Colonic mucosa (tissue), 4 donors: Measurements from ENCODE around the gene ARID5A. TPM values are rescaled to one million over a fixed set of nuclear protein-coding genes. Genes with fewer than 3 reads are reported as not detected.

ENCODE experiments used
- DNase-seq: peaks from one replicate; pipeline ENCODE4 v3.0.0-alpha.2; 2020
- H3K27ac ChIP-seq: fragments of 200-600 bp; one replicate; pipeline ENCODE4 v1.8.0; 2021
- H3K27me3 ChIP-seq: fragments of 200-600 bp; one replicate; pipeline ENCODE4 v1.8.0; 2021
- H3K36me3 ChIP-seq: fragments of 200-600 bp; one replicate; pipeline ENCODE4 v1.8.0; 2021
- H3K4me1 ChIP-seq: fragments of 200-600 bp; one replicate; pipeline ENCODE4 v1.8.0; 2021; ENCODE audit warnings: mild to moderate bottlenecking
- H3K4me3 ChIP-seq: fragments of 200-600 bp; one replicate; pipeline ENCODE4 v1.8.0; 2021
- H3K9ac ChIP-seq, 2 donors: one replicate each; pipeline ENCODE4 v1.7.0; 2013; ENCODE audit warnings: control low read depth in 2 of 2, low read depth in 2 of 2, low read length in 2 of 2
- H3K9me3 ChIP-seq: fragments of 200-600 bp; one replicate; pipeline ENCODE4 v1.8.0; 2021
- intact Hi-C: fragments of 100-400 bp; cut with DNase I; formaldehyde crosslinking; loops from one replicate; pipeline ENCODE4 v1.14.1; 2022
- total RNA-seq, 2 donors: library from RNA; stranded (reverse); fragmentation: NEBNext Ultra II Directional in 1 of 2; extraction: Animal tissue kit (Norgen Biotek cat#: 25700) in 1 of 2; gene quantifications; one replicate each; pipeline ENCODE4 v1.2.1, GENCODE V29; 2021
- TF ChIP-seq, protein P1 (sequence below): fragments of 200-600 bp; IDR thresholded peaks from one replicate; pipeline ENCODE4 v1.8.0; 2022; ENCODE audit warnings: antibody characterized with exemption, mild to moderate bottlenecking
- donor health status: healthy.
- donor health status: DM: no; HTN: no; CAD: no.
- donor health status: DM: no; HTN: no; CAD: no.

Gene ARID5A
- total RNA-seq, 2 donors from 2014 or later: 6.9 to 16.4 TPM

DNA sequence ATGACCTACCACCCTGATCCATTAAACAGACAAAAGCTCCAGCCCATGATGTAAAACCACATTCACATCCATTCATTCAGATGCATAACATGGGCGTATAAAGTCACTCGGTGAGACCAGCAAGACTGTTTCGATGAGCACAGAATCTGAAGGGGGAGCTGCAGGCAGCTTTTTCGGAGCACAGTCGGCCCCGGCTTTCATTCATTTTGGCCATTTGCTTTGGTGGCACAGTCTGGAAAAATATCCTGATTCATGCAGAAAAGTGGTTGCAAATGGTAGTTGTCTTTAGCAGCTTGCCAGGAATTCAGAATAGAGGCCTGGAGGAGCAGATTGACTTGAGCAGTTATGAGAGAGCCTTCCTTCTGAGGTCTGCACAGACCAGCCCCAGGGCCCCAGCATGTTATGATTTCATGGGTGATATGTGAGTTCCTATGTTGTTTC is 11.2 kb downstream of the ARID5A start:
- Histone ChIP-seq H3K9ac (no peak overlapping the region), H3K36me3 (peaks cover 19% of the 10 kb centered on the region), H3K27ac (no peak overlapping the region), H3K9me3 (no peaks in the 10 kb centered on the region), H3K27me3 (no peaks in the 10 kb centered on the region), H3K4me3 (no peak overlapping the region), H3K4me1 (no peaks in the 10 kb centered on the region)
- DNase-seq: no peak
- intact Hi-C loops: no loop called here
- TF ChIP-seq, protein P1, sequence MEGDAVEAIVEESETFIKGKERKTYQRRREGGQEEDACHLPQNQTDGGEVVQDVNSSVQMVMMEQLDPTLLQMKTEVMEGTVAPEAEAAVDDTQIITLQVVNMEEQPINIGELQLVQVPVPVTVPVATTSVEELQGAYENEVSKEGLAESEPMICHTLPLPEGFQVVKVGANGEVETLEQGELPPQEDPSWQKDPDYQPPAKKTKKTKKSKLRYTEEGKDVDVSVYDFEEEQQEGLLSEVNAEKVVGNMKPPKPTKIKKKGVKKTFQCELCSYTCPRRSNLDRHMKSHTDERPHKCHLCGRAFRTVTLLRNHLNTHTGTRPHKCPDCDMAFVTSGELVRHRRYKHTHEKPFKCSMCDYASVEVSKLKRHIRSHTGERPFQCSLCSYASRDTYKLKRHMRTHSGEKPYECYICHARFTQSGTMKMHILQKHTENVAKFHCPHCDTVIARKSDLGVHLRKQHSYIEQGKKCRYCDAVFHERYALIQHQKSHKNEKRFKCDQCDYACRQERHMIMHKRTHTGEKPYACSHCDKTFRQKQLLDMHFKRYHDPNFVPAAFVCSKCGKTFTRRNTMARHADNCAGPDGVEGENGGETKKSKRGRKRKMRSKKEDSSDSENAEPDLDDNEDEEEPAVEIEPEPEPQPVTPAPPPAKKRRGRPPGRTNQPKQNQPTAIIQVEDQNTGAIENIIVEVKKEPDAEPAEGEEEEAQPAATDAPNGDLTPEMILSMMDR: no peak

DNA sequence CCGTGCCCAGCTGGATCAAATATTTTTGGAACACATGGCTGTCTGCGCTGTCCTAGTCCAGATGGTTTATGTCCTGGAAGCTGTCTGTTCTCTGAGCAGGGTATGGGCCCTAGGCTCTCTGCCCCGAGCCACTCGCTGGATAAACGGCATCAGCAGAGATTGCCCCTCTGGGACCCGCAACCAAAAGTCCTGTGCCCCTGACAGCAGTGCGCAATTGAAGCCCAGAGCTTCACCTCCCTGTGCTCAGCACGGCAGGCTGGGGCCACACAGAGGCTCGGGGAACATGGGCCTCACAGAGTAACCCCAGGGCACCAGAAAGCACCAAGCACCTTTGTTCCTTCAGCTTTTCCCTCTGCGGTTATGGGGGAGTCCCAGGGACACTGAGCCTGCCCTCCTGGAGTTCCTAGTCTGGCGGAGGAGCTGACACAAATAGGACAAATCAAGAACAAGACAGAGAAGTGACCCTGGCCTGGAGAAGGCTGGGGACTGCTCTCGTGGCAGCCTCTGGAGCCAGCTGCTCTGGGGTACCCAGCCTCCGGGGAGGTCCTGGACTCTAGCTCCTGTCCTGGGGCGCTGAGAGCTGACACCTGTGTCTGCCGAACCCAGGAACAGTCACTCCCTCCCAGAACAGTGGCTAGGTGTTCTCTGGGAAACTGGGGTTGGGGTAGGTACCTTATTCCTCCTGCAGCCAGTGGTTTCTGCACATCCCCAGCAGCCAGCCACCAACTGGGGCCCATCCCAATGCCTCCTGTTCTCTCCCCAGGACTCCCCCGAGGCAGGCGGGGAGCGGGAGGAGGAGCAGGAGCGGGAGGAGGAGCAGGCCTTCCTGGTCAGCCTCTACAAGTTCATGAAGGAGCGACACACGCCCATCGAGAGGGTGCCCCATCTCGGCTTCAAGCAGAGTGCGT is 12.3 kb downstream of the ARID5A start:
- H3K9me3 ChIP-seq: no peaks in the 10 kb centered on the region
- no peak overlapping the region for H3K27ac ChIP-seq
- TF ChIP-seq, protein P1: no peak
- intact Hi-C loops: no loop called here
- peaks cover 19% of the 10 kb centered on the region for H3K36me3 ChIP-seq
- no peaks in the 10 kb centered on the region for H3K4me1 ChIP-seq
- DNase-seq: no peak
- no peak overlapping the region for H3K9ac ChIP-seq
- H3K27me3 ChIP-seq: no peaks in the 10 kb centered on the region
- no peak overlapping the region for H3K4me3 ChIP-seq

DNA sequence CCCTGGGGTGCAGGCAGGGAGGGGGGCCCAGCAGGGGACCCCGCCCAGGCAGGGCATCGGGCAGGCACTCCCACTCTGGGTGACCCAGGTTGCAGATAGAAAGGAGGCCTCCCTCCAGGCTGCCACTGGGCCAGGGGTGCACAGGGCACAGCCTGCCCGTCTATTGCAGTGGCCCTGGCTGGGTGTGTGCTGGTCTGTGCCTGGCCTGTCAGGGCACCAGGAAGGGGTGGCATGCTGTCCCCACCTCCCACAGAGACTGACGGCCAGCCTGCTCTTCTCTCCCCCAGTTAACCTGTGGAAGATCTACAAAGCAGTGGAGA is 12.9 kb downstream of the ARID5A start:
- TF ChIP-seq, protein P1: no peak
- H3K36me3 ChIP-seq: peaks cover 19% of the 10 kb centered on the region
- intact Hi-C loops: no loop called here
- no peak overlapping the region for H3K9ac ChIP-seq
- no peaks in the 10 kb centered on the region for H3K4me1 ChIP-seq
- H3K9me3 ChIP-seq: no peaks in the 10 kb centered on the region
- no peaks in the 10 kb centered on the region for H3K27me3 ChIP-seq
- DNase-seq: no peak
- H3K4me3 ChIP-seq: no peak overlapping the region
- H3K27ac ChIP-seq: no peak overlapping the region

DNA sequence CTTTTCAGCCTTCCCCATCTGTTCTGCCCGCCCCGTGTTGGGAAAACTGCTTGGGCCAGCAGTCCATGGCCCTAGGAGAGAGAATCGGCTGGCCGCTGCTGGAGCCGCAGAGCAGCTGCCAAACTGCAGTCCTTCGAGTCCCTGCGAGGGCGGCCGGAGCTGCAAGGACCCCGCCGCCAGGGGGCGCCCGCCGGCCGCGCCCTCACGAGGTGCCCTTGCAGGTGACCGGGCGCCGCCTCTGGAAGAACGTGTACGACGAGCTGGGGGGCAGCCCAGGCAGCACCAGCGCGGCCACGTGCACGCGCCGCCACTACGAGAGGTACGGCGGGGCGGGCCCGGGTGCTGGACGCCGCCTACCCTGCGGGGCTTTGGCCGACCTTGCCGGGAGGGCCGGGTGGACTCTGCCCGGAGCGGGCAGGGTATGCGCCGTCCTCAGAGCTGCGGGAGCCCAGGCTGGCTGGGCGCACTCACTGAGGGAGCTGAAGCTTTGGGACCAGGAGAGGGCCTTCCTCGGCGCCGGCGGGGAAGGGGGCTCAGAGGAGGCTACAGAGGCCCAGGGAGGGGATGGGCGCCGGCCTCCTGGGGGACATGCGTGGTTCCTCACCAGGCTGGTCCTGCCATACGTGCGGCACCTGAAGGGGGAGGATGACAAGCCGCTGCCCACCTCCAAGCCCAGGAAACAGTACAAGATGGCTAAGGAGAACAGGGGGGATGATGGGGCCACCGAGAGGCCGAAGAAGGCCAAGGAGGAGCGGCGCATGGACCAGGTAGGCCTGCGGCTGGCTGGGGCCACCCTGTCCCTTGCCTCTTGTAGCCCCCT is 13.6 kb downstream of the ARID5A start:
- Histone ChIP-seq H3K36me3 (peaks cover 19% of the 10 kb centered on the region), H3K9me3 (no peaks in the 10 kb centered on the region), H3K27me3 (no peaks in the 10 kb centered on the region), H3K4me3 (no peak overlapping the region), H3K4me1 (no peaks in the 10 kb centered on the region), H3K9ac (no peak overlapping the region), H3K27ac (no peak overlapping the region)
- DNase-seq: peak; percentile 74
- TF ChIP-seq, protein P1: peak; percentile 65
- intact Hi-C loops: no loop called here

DNA sequence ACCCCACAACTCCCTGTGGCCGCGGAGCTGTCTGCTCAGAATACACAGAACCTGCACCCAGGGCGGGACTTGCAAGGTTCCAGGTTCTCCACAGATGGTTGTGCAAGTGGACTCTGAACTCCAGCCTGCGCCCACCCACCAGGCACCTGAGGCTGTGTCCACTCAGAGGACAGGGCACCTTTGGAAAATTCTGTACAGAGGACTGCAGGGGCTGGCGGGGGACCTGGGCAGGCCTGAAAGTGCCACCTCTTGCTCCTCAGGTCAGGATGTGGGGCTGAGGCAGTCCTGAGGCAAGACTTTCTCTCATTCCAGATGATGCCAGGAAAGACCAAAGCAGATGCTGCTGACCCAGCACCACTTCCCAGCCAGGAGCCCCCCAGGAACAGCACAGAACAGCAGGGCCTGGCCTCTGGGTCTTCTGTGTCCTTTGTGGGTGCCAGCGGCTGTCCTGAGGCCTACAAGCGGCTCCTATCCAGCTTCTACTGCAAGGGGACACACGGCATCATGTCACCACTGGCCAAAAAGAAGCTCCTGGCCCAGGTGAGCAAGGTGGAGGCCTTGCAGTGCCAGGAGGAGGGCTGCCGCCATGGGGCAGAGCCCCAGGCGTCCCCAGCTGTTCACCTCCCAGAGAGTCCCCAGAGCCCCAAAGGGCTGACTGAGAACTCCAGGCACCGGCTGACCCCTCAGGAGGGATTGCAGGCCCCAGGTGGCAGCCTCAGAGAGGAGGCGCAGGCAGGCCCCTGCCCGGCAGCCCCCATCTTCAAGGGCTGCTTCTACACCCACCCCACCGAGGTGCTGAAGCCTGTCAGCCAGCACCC is 14.4 kb downstream of the ARID5A start:
- Histone ChIP-seq H3K4me1 (no peaks in the 10 kb centered on the region), H3K27me3 (no peaks in the 10 kb centered on the region), H3K27ac (no peak overlapping the region), H3K9me3 (no peaks in the 10 kb centered on the region), H3K36me3 (peaks cover 19% of the 10 kb centered on the region), H3K4me3 (no peak overlapping the region), H3K9ac (no peak overlapping the region)
- intact Hi-C loops: no loop called here
- DNase-seq: peak; percentile 17
- TF ChIP-seq, protein P1: no peak
